Heart left ventricle (tissue), 16 donors: ENCODE results near the gene PCDHA1. TPM values are rescaled to one million over a fixed set of nuclear protein-coding genes. Genes with fewer than 3 reads are reported as not detected.
"Not testable (repeated sequence)": the region's sequence is repeated elsewhere in the genome, so short reads cannot be mapped to it uniquely, and the experiment has no call there.

Source experiments
- ATAC-seq, 4 donors: fragments of 200-7000 bp; cut with Tn5 transposase; one replicate each; pipeline ENCODE4 v1.9.1; 2020 to 2022; ENCODE audit warnings: moderate library complexity in 4 of 4, mild to moderate bottlenecking in 3 of 4, moderate number of reproducible peaks in 1 of 4
- DNase-seq, 5 donors: peaks; one replicate each; pipeline ENCODE4 v3.0.0-alpha.2; 2020
- H3K27ac ChIP-seq, 12 donors: fragments of 200-600 bp; sonication (generic) in 4 of 12; one replicate each; pipeline versions ENCODE4 v1.5.0 to v1.8.0; 2016 to 2022; ENCODE audit warnings: mild to moderate bottlenecking in 2 of 12
- H3K27me3 ChIP-seq, 9 donors: fragments of 200-600 bp; sonication (generic) in 2 of 9; one replicate each; pipeline versions ENCODE4 v1.5.1 to v1.8.0; 2016 to 2022; ENCODE audit warnings: mild to moderate bottlenecking in 3 of 9
- H3K36me3 ChIP-seq, 9 donors: fragments of 200-600 bp; sonication (generic) in 2 of 9; one replicate each; pipeline versions ENCODE4 v1.5.0 to v1.8.0; 2018 to 2022; ENCODE audit warnings: mild to moderate bottlenecking in 2 of 9
- H3K4me1 ChIP-seq, 12 donors: fragments of 200-600 bp; sonication (generic) in 4 of 12; one replicate each; pipeline versions ENCODE4 v1.5.0 to v1.8.0; 2016 to 2022; ENCODE audit warnings: mild to moderate bottlenecking in 3 of 12
- H3K4me3 ChIP-seq, 12 donors: fragments of 200-600 bp; sonication (generic) in 4 of 12; one replicate each; pipeline versions ENCODE4 v1.5.0 to v1.8.0; 2017 to 2022; ENCODE audit warnings: mild to moderate bottlenecking in 9 of 12, moderate library complexity in 4 of 12
- H3K9me3 ChIP-seq, 12 donors: fragments of 200-600 bp; sonication (generic) in 4 of 12; one replicate each; pipeline versions ENCODE4 v1.5.0 to v1.8.0; 2016 to 2022; ENCODE audit warnings: mild to moderate bottlenecking in 1 of 12
- CTCF ChIP-seq, 12 donors: fragments of 200-600 bp; sonication (generic) in 4 of 12; IDR thresholded peaks; one replicate each; pipeline versions ENCODE4 v1.5.0 to v1.8.0; 2018 to 2022; ENCODE audit warnings: antibody characterized with exemption in 12 of 12, mild to moderate bottlenecking in 5 of 12
- POLR2A ChIP-seq, 2 donors: fragments of 450-650 bp; IDR thresholded peaks; one replicate each; pipeline ENCODE4 v1.6.1; 2017; ENCODE audit warnings: antibody characterized with exemption in 2 of 2, mild to moderate bottlenecking in 2 of 2, moderate library complexity in 2 of 2
- WGBS, 4 donors: extraction: QIAGEN DNeasy Blood & Tissue Kit in 2 of 4; methylation state at CpG; one replicate each; pipeline versions ENCODE4 v1.1.5 to v1.1.7; 2013 to 2018; 5-methylcytosine and 5-hydroxymethylcytosine counted together
- intact Hi-C, 10 donors: fragments of 100-400 bp; cut with DNase I; formaldehyde crosslinking; loops; one replicate each; pipeline versions ENCODE4 v1.11.1 to v1.14.2; 2022
- polyA plus RNA-seq, 2 donors: library from polyadenylated mRNA; stranded (reverse); fragments of 200-250 nt; gene quantifications; one replicate each; pipeline ENCODE4 v1.2.3, GENCODE V29; 2013
- total RNA-seq, 9 donors: library from RNA; depleted of rRNA in 2 of 9; stranded (reverse); fragments of >200 nt in 2 of 9; fragmentation: NEBNext Ultra II Directional in 3 of 9; extraction: Animal tissue kit (Norgen Biotek cat#: 25700) in 3 of 9; gene quantifications; one replicate each; pipeline versions ENCODE4 v1.1.0 to v1.2.4, GENCODE V29; 2016 to 2023
- donor health status: ischemic (EF 13 %, LVEDD 7.1; RV severe dilation, severe dysfunction).
- donor health status: healthy with polysubstance abuse.
- donor health status: DM: no; HTN: yes; CAD: no.
- donor health status: DM: no; HTN: no; CAD: no.
- donor health status: ischemic (EF 25% LVEDD 6.9; RV normal size, moderate dysfunction).
- donor health status: ischemic (EF 25% LVEDD 5.7; RV mildly dilated, moderate dysfunction).
- donor health status: healthy.
- donor health status: DM: yes; HTN: yes; CAD: no.
- donor health status: ischemic (EF 35%, LVEDD 5.7; RV mildly dilated, moderate dysfunction).
- donor health status: nonischemic (EF 11% LVEDD 7.7; RV severe dilation, severe dysfunction).
- donor health status: DM: yes; HTN: yes; CAD: no.
- donor health status: PGD.
- donor health status: ischemic (EF 29% LVEDD 5.4; RV normal size, mild dysfunction).
- donor health status: nonischemic (EF 23%, LVEDD 6.1; RV moderate dilation, normal function).

PCDHA1 gene
- total and polyA plus RNA-seq, 11 donors: 0.08 TPM; not detected in 10

DNA sequence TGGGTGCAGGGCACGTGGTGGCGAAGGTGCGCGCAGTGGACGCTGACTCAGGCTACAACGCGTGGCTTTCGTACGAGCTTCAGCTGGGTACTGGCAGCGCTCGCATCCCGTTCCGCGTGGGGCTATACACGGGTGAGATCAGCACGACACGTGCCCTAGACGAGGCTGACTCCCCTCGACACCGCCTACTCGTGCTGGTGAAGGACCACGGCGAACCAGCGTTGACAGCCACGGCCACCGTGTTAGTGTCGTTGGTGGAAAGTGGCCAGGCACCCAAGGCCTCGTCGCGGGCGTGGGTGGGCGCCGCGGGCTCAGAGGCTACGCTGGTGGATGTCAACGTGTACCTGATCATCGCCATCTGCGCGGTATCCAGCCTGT lies 10.8 kb downstream of the PCDHA1 start:
- 42 to 65% (median 56%) methylated on average over 36 to 39 of the region's 39 CpGs for WGBS, 4 donors
- intact Hi-C loops: no loop called here
- Histone ChIP-seq H3K4me1 (no peaks in the 10 kb centered on the region), H3K36me3 (no peaks in the 10 kb centered on the region), H3K9me3 (peaks cover 0 to 82% (median 32%) of the 10 kb centered on the region in 12 donors), H3K27me3 (peaks cover 0 to 47% (median 14%) of the 10 kb centered on the region in 9 donors), H3K4me3 (no peak overlapping the region), H3K27ac (no peak overlapping the region)
- DNase-seq: peak in 1 of 5 donors; percentile 36
- no peak for ATAC-seq
- TF ChIP-seq CTCF (IDR thresholded peaks at IDR 0.05) (no peak), POLR2A (IDR thresholded peaks at IDR 0.05) (no peak)

GRCh38 chr5:140800816-140801493 lies 15.0 kb downstream of the PCDHA1 start, which contains the start of gene PCDHA3:
PCDHA3 (plus strand) TSS chr5:140801057.
- Histone ChIP-seq H3K9me3 (peaks cover 0 to 62% (median 28%) of the 10 kb centered on the region in 12 donors), H3K4me3 (peak within 1 kb of the TSS in 10 of 12 donors; percentile 19 to 55 (median 40)), H3K27me3 (peaks cover 0 to 41% (median 6%) of the 10 kb centered on the region in 9 donors), H3K36me3 (no peaks in the 10 kb centered on the region), H3K27ac (no peak within 1 kb of the TSS), H3K4me1 (no peaks in the 10 kb centered on the region)
- ATAC-seq (no peak), DNase-seq (no peak)
- intact Hi-C loops: loop anchor here in 2 of 10 donors (10.0 kb wide), 1 partner anchor 244 kb away; no protein-coding TSS in a partner anchor
- TF ChIP-seq CTCF (IDR thresholded peaks at IDR 0.05) (peak in 9 of 12 donors; percentile 14 to 53 (median 38)), POLR2A (IDR thresholded peaks at IDR 0.05) (no peak)
- 11 to 17% (median 14%) methylated on average over 28 to 29 of the region's 29 CpGs for WGBS, 4 donors

GRCh38 chr5:140801494-140801841 lies 15.5 kb downstream of the PCDHA1 start:
- Histone ChIP-seq H3K4me3 (peak overlapping the region in 10 of 12 donors; percentile 19 to 55 (median 40)), H3K4me1 (no peaks in the 10 kb centered on the region), H3K27ac (no peak overlapping the region), H3K9me3 (peaks cover 0 to 60% (median 23%) of the 10 kb centered on the region in 12 donors), H3K27me3 (peaks cover 0 to 38% (median 6%) of the 10 kb centered on the region in 9 donors), H3K36me3 (no peaks in the 10 kb centered on the region)
- intact Hi-C loops: loop anchor here in 2 of 10 donors (10.0 kb wide), 1 partner anchor 243 kb away; no protein-coding TSS in a partner anchor
- ATAC-seq: no peak
- no peak for DNase-seq
- WGBS, 4 donors: 9 to 18% (median 13%) methylated on average over 13 to 16 of the region's 16 CpGs
- TF ChIP-seq POLR2A (IDR thresholded peaks at IDR 0.05) (no peak), CTCF (IDR thresholded peaks at IDR 0.05) (peak in 7 of 12 donors; percentile 12 to 43 (median 28))

- intact Hi-C loops: loop anchor here in 2 of 10 donors (10.0 kb wide), 1 partner anchor 242 kb away; no protein-coding TSS in a partner anchor
- H3K27me3 ChIP-seq: peaks cover 0 to 33% (median 6%) of the 10 kb centered on the region in 9 donors
These were observed 16.4 kb downstream of the PCDHA1 start for GRCh38 chr5:140802381-140802780.

More at GRCh38 chr5:140802381-140802780, 16.4 kb downstream of the PCDHA1 start:
- H3K9me3 ChIP-seq: peaks cover 0 to 60% (median 18%) of the 10 kb centered on the region in 12 donors
- not testable (repeated sequence) for H3K4me3 ChIP-seq, ATAC-seq, H3K36me3 ChIP-seq, H3K27ac ChIP-seq, DNase-seq, H3K4me1 ChIP-seq
- 37 to 52% (median 48%) methylated on average over 9 to 45 of the region's 45 CpGs for WGBS, 4 donors
